DMS114 treated with DMSO at 0.1 percent for 48 hours (cell line): ENCODE data around the gene STAT2.

Experiments
- DNase-seq: peaks from one replicate; lab custom pipeline; 2025; ENCODE audit not compliant: unreplicated experiment; lab: John Stamatoyannopoulos, UW

Gene STAT2

DNA sequence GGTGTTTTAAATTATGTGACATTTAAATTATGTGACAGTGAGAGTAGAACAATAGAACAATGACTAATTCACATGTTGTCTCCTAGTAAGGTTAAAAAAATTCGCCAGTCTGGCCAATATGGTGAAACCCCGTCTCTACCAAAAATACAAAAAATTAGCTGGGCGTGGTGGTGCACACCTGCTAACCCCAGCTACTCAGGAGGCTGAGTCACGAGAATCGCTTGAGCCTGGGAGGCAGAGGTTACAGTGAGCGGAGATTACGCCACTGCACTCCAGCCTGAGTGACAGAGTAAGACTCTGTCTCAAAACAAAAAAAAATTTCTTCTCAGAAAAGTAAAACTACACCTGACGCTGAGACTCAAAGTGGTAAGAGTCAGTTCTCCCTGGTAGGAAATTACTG lies 62.5 kb downstream of the STAT2 start:
- DNase-seq = no peak

DNA sequence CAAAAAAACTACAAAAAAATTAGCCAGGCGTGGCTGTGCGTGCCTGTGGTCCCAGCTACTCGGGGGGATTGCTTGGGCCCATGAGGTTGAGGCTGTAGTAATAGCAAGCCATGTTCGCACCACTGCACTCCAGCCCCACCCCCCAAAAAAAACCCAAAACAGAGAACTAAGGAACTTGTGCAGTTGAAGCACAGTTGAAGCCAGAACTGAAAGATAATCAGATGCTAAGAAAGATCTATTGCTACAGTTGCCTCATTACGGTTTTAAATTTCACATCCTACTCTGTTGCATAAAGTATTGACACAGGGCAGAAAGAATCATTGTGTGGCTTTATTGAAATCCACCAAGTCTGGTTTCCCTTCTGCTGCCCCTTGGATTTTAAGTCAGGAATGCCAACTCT lies 63.6 kb downstream of the STAT2 start:
- DNase-seq = no peak

DNA sequence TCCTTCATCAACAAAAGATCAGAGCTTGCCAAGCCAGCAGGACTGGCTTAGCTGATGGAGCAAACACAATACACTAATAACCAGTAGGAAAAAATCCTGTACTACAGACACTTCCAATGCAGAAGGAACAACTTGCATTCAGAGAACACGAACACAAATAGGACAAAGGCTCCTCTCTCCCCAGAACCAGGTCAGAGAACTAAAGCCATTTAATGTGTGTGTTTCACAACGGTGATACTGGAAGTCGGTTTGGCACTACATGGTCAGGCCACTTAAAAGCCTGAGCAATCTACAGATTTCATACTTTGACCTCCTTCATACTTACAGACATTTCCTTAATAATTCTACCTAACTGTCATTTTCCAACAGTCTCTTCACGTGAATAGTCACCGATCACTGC lies 66.1 kb downstream of the STAT2 start:
- no peak for DNase-seq
